Measurements from ENCODE around the gene GBP1.

GBP1 gene

DNA sequence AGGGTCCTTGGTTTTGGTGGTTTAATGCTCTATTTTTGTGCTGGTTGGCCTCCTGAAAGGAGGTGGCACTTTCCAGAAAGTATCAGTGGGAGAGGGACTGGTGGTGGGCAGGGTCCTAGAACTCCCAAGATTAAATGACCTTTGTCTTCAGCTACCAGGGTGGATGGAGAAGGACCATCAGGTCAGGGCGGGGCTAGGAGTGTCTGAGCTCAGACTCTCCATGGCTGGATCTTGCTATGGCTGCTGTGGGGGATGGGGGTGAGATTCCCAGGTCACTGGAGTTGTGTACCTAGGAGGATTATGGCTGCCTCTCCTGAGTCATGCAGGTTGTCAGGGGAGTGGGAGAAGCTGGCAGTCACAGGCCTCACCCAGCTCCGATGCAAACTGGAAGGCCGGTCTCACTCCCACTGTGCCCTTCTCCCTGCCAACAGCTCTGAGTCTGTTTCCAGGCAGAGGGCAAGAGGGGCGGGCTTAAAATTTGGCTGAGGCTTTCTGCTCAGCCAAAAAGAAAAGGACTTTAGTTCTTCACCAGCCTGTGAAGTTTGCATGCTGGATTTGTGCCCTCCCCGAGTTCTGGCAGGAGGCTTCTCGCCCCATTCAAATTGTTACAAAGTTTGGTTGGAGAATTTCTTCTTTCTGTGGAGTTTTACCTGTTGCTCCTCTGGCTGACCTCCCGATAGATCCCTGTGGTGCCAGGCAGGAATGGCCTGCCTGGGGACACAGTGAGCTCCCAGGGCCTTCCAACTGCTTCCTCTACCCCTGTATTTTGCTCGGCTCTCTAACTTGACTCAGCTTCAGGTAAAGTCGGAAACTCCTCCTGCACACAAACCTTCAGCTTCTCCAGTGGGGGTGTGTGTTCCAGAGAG, 59.5 kb downstream of the GBP1 start:
- no peak for DNase-seq
